Kidney (tissue), 14 donors: ENCODE data around the gene CDRT4. TPM values are rescaled to one million over a fixed set of nuclear protein-coding genes. Genes with fewer than 3 reads are reported as not detected.

Experiments
- DNase-seq, 5 donors: peaks; one replicate each; pipeline ENCODE4 v3.0.0-alpha.2; 2013 to 2020
- FAIRE-seq: peaks from 2 replicates; lab custom pipeline; 2012; peaks lifted over from hg19 to GRCh38; lab: Jason Lieb, UNC
- H3K27ac ChIP-seq, 2 donors: one replicate each; pipeline ENCODE4 v1.7.0; 2013; ENCODE audit warnings: low read depth in 2 of 2, low read length in 2 of 2, inconsistent platforms in 1 of 2
- H3K27me3 ChIP-seq: one replicate; pipeline ENCODE4 v1.7.1; 2013; ENCODE audit warnings: low read length, inconsistent platforms; ENCODE audit not compliant: control insufficient read depth, insufficient read depth
- H3K36me3 ChIP-seq, 3 donors: one replicate each; pipeline versions ENCODE4 v1.7.0 to v1.7.1; 2013; ENCODE audit warnings: low read length in 3 of 3, control low read depth in 1 of 3, inconsistent platforms in 1 of 3; ENCODE audit not compliant: insufficient read depth in 3 of 3, control insufficient read depth in 2 of 3
- H3K4me1 ChIP-seq, 3 donors: one replicate each; pipeline versions ENCODE4 v1.7.0 to v1.7.1; 2013; ENCODE audit warnings: low read length in 3 of 3, inconsistent platforms in 1 of 3, low read depth in 1 of 3; ENCODE audit not compliant: control insufficient read depth in 2 of 3, insufficient read depth in 2 of 3
- H3K4me3 ChIP-seq, 3 donors: one replicate each; pipeline versions ENCODE4 v1.7.0 to v1.8.1; 2013; ENCODE audit warnings: low read length in 3 of 3, control low read depth in 1 of 3, inconsistent platforms in 1 of 3
- H3K9ac ChIP-seq, 3 donors: one replicate each; pipeline versions ENCODE4 v1.7.0 to v1.7.1; 2013; ENCODE audit warnings: low read length in 3 of 3, control low read depth in 1 of 3, inconsistent platforms in 1 of 3
- H3K9me3 ChIP-seq, 3 donors: one replicate each; pipeline versions ENCODE4 v1.7.0 to v1.7.1; 2013; ENCODE audit warnings: low read length in 3 of 3, control low read depth in 1 of 3, inconsistent platforms in 1 of 3; ENCODE audit not compliant: control insufficient read depth in 2 of 3, insufficient read depth in 1 of 3
- CTCF ChIP-seq: IDR thresholded peaks from 3 replicates; pipeline ENCODE4 v1.5.1; 2012; ENCODE audit warnings: mild to moderate bottlenecking, moderate library complexity, borderline replicate concordance; ENCODE audit not compliant: insufficient read depth; ENCODE audit errors: extremely low read depth
- intact Hi-C: fragments of 100-400 bp; cut with DNase I; formaldehyde crosslinking; loops from one replicate; pipeline ENCODE4 v1.11.1; 2022
- polyA plus RNA-seq: library from polyadenylated mRNA; stranded (reverse); fragments of 350-450 nt; fragmentation: Illumina TruSeq; extraction: RNeasy Lipid Tissue Mini Kit (QIAGEN cat#74804); gene quantifications from one replicate; pipeline ENCODE4 v1.2.3, GENCODE V29; 2014; ENCODE audit warnings: low read depth, low replicate concordance; ENCODE audit not compliant: insufficient read depth
- total RNA-seq: library from RNA; stranded (reverse); fragmentation: NEBNext Ultra II Directional; extraction: Animal tissue kit (Norgen Biotek cat#: 25700); gene quantifications from one replicate; pipeline ENCODE4 v1.2.1, GENCODE V29; 2021
- donor health status: control.
- donor health status: control.
- donor health status: control.
- donor health status: control.
- donor health status: control.
- donor health status: DM: yes; HTN: yes; CAD: no.
- donor health status: Normal renal cell carcinoma (clear cell type).

CDRT4 gene
- total and polyA plus RNA-seq, 2 donors from 2014 or later = 4.6 to 8.0 TPM

DNA sequence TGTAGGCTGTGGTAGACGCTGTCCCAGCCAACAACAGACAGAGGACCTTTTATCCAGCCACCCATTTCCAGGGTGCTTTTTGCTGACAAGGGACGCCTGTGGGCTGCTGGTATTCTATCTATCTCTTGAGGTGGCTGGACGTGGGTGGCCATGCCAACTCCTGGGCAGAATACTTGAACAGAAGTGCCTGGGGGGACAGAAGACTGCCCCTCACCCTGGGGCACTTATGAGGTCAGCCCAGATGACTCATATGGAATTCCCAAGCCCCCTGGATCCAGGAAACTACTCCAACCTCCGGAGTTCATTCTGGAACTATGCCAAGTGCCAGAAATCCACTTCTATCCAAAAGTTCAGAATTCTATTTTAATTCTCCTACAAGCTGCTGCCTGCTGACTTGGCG, 61.3 kb downstream of the CDRT4 start:
- intact Hi-C loops = no loop called here
- Histone ChIP-seq H3K27ac (no peak overlapping the region), H3K4me3 (no peak overlapping the region), H3K9ac (no peak overlapping the region), H3K27me3 (no peaks in the 10 kb centered on the region), H3K9me3 (no peaks in the 10 kb centered on the region), H3K4me1 (peaks cover 0 to 21% (median 0%) of the 10 kb centered on the region in 3 donors), H3K36me3 (no peaks in the 10 kb centered on the region)
- no peak for FAIRE-seq
- DNase-seq = peak in 1 of 5 donors; percentile 13
- no peak for TF ChIP-seq CTCF

GRCh38 chr17:15405058-15405415, 62.4 kb downstream of the CDRT4 start:
- no peaks in the 10 kb centered on the region for H3K36me3 ChIP-seq
- no peak for TF ChIP-seq CTCF
- H3K27me3 ChIP-seq = no peaks in the 10 kb centered on the region
- peaks cover 0 to 21% (median 0%) of the 10 kb centered on the region in 3 donors for H3K4me1 ChIP-seq
- FAIRE-seq (no peak), DNase-seq (peak in 1 of 5 donors; percentile 21)
- no peak overlapping the region for H3K27ac ChIP-seq
- intact Hi-C loops = no loop called here
- H3K9ac ChIP-seq = no peak overlapping the region
- H3K9me3 ChIP-seq = no peaks in the 10 kb centered on the region
- H3K4me3 ChIP-seq = no peak overlapping the region

DNA sequence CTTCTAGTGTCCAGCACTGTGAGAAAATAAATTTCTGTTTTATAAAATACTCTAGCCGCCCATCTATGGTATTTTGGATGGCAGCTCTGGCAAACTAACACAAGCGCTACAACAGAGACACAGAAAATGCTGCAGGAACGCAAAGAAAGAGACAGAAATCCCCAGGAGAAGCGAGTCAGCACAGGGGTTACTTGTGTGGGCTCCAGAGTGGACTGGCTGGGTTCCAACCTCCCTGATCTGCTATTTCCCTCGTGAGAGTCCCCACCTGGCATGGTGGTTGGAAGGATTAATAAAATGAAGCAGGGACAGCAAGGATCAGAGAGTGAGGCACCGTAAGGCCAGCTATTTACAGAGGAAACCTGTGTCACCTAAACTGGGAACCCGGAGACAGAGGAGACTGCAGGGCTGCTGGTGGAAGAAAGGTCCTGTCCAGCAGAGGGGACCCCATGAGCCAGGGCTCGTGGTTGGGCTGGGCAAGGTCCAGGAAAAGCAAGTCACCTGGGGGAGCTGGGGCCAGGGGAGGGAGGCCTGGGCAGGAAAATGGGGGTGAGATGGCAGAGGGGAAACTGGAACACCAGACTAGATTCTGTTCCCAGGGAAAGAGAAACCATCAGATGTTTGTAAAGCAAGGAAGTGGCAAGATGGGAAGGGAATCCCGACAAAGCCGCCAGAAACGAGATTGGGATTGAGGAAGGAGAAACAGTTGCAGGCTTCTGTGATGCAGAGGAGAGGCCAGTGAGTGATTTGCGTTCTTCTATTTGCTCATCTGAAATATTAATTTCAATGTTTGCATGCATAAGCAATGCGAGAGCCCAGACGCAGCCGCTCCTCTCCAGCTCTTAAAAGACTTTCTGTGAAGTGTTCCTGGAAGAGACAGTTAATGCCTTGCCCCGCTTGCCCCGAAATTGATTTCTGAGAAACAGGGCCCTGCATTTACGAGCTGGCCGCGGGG, 63.0 kb downstream of the CDRT4 start:
- no peak for FAIRE-seq
- Histone ChIP-seq H3K27me3 (no peaks in the 10 kb centered on the region), H3K4me3 (no peak overlapping the region), H3K36me3 (no peaks in the 10 kb centered on the region), H3K4me1 (peaks cover 0 to 21% (median 0%) of the 10 kb centered on the region in 3 donors), H3K9ac (no peak overlapping the region), H3K9me3 (no peaks in the 10 kb centered on the region), H3K27ac (no peak overlapping the region)
- no peak for TF ChIP-seq CTCF
- intact Hi-C loops = no loop called here
- DNase-seq = peak in 1 of 5 donors; percentile 22
